ENCODE data around the gene INHBC. TPM values are rescaled to one million over a fixed set of nuclear protein-coding genes. Genes with fewer than 3 reads are reported as not detected.

INHBC gene
- total RNA-seq, 4 donors from 2014 or later, result 0.20 to 0.35 TPM; not detected in 2

DNA sequence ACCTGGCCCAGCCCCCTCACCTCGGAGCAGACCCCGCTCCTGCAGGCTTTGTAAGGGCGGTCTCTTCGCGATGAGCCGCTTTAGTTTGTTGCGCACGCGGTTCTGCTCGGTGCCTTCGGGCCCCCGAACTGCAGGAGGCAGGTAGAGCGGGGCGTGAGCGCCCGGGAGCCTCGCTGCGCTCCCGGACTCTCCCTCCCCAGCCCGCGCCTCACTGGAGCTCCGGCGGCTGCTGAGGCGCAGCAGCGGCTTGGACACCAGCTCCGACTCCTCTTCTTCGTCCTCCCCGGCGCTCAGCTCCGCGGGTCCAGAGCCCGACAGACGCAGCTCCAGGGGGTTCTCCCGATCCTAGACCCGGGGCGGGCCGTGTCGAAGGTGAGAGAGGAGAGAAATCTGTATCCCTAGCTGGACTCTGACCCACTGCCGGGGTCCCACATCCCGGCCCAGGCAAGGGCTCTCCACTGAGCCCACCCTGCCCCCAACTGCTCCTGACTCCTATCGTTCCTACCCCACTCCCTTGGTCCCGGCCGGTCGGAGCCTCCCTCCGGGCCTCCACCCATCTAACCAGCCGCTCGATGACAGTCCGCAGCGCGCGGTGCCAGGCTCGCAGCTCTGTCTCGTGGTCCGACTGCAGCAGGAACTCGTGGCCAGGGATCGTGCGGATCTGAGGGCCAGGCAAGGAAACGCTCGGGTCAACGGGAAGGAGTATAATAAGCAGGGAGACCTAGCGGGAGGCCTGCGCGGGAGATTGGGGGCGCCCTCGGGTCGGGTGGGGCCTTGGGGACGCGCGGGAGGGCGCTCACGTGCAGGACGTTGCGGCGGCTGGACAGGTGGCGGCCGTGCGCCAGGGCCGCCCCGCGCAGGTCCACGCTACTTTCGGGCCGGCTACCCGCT lies 40.9 kb downstream of the INHBC start:
- TF ChIP-seq POLR2A (IDR thresholded peaks at IDR 0.05), result no peak
- TF ChIP-seq, protein P1, sequence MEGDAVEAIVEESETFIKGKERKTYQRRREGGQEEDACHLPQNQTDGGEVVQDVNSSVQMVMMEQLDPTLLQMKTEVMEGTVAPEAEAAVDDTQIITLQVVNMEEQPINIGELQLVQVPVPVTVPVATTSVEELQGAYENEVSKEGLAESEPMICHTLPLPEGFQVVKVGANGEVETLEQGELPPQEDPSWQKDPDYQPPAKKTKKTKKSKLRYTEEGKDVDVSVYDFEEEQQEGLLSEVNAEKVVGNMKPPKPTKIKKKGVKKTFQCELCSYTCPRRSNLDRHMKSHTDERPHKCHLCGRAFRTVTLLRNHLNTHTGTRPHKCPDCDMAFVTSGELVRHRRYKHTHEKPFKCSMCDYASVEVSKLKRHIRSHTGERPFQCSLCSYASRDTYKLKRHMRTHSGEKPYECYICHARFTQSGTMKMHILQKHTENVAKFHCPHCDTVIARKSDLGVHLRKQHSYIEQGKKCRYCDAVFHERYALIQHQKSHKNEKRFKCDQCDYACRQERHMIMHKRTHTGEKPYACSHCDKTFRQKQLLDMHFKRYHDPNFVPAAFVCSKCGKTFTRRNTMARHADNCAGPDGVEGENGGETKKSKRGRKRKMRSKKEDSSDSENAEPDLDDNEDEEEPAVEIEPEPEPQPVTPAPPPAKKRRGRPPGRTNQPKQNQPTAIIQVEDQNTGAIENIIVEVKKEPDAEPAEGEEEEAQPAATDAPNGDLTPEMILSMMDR (IDR thresholded peaks at IDR 0.05 in 4 of 5, conservative IDR thresholded peaks at IDR 0.05 in 1 of 5), result no peak
- Histone ChIP-seq H3K27me3 (peaks cover 41 to 47% (median 45%) of the 10 kb centered on the region in 3 donors), H3K36me3 (no peaks in the 10 kb centered on the region), H3K4me3 (peak overlapping the region; percentile 38 to 74 (median 49)), H3K9me3 (no peaks in the 10 kb centered on the region), H3K4me1 (peaks cover 12% of the 10 kb centered on the region in 2 donors), H3K27ac (no peak overlapping the region)
- in situ Hi-C loops (cut with MboI; ENCODE audit: low sequenced_read_pairs in 4 of 4) (no loop called here), intact Hi-C loops (cut with DNase I; ENCODE audit: low total_unique reads) (no loop called here)
- no peak for DNase-seq
- peak; percentile 53 to 72 for ATAC-seq

- Histone ChIP-seq H3K27ac (peak overlapping the region in 1 of 4 donors; percentile 2), H3K4me3 (peak overlapping the region; percentile 38 to 74 (median 49)), H3K9me3 (no peaks in the 10 kb centered on the region), H3K36me3 (no peaks in the 10 kb centered on the region), H3K4me1 (peaks cover 12% of the 10 kb centered on the region in 2 donors), H3K27me3 (peaks cover 41 to 43% (median 41%) of the 10 kb centered on the region in 3 donors)
- in situ Hi-C loops (cut with MboI; ENCODE audit: low sequenced_read_pairs in 4 of 4) (no loop called here), intact Hi-C loops (cut with DNase I; ENCODE audit: low total_unique reads) (no loop called here)
- TF ChIP-seq POLR2A (IDR thresholded peaks at IDR 0.05), result no peak
- TF ChIP-seq, protein P1 (IDR thresholded peaks at IDR 0.05 in 4 of 5, conservative IDR thresholded peaks at IDR 0.05 in 1 of 5), result peak in 1 of 5 experiments; percentile 11
- ATAC-seq (no peak), DNase-seq (no peak)
These were observed 41.8 kb downstream of the INHBC start for GRCh38 chr12:57476162-57476992.

DNA sequence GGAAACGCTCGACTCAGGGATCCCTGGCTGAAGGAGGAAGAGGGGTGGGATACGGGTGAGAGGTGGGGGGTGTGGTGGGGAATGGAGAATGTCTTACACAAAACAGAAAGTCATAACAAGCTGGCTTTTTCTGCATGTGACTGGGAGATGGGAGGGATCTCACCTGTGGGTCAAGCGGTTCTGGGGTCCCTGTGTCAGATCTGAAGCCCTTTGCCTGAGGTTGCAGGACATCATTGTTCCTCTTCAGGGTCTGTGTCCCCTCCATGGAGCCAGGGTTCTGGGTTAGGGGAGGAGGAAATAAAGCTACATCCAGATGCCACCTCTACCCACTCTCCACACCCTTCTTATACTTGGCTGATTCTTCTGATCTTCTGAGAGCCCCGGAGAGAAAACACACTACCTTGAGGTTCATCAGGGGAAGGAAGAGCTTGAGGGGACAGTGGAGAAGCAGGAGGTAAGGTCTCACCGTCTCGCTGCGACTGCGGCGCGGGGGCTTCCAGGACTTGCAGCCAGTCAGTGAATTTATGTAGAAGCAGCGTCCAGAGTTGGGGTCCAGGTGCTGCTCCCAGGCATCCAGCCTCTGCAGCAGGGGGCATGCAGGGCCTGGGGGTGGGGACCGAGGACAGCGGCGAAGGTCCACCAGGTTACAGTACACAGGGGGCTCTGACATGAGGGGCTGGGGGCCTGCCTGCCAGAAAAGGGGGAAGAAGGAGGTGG lies 42.6 kb downstream of the INHBC start:
- H3K9me3 ChIP-seq, result no peaks in the 10 kb centered on the region
- ATAC-seq (no peak), DNase-seq (no peak)
- in situ Hi-C loops (cut with MboI; ENCODE audit: low sequenced_read_pairs in 4 of 4) (no loop called here), intact Hi-C loops (cut with DNase I; ENCODE audit: low total_unique reads) (no loop called here)
- H3K4me3 ChIP-seq, result peak overlapping the region in 1 of 4 donors; percentile 47
- TF ChIP-seq, protein P1 (IDR thresholded peaks at IDR 0.05 in 4 of 5, conservative IDR thresholded peaks at IDR 0.05 in 1 of 5), result no peak
- TF ChIP-seq POLR2A (IDR thresholded peaks at IDR 0.05), result no peak
- peaks cover 39 to 41% (median 40%) of the 10 kb centered on the region in 3 donors for H3K27me3 ChIP-seq
- H3K27ac ChIP-seq, result peak overlapping the region in 1 of 4 donors; percentile 7
- H3K36me3 ChIP-seq, result no peaks in the 10 kb centered on the region
- peaks cover 12% of the 10 kb centered on the region in 2 donors for H3K4me1 ChIP-seq
